Prostate gland (tissue), 2 donors: ENCODE measurements around the gene FXR2. TPM values are rescaled to one million over a fixed set of nuclear protein-coding genes. Genes with fewer than 3 reads are reported as not detected.

Experiments used
- DNase-seq: peaks from one replicate; pipeline ENCODE4 v3.0.0-alpha.2; 2019; ENCODE audit warnings: low spot score
- H3K27ac ChIP-seq, 2 donors: fragments of 200-600 bp; sonication (generic); 2 replicates each; pipeline ENCODE4 v1.5.1; 2017 to 2019
- H3K27me3 ChIP-seq: fragments of 200-600 bp; sonication (generic); replicated peaks from 2 replicates; pipeline ENCODE4 v1.5.1; 2019; ENCODE audit not compliant: insufficient read depth
- H3K36me3 ChIP-seq, 2 donors: fragments of 200-600 bp; sonication (generic); 1 replicate in 1 of 2; 2 replicates in 1 of 2; pipeline versions ENCODE4 v1.5.1 to v1.8.1; 2017 to 2019
- H3K4me1 ChIP-seq: fragments of 200-600 bp; sonication (generic); replicated peaks from 2 replicates; pipeline ENCODE4 v1.5.1; 2019
- H3K4me3 ChIP-seq, 2 donors: fragments of 200-600 bp; sonication (generic); 2 replicates each; pipeline ENCODE4 v1.5.1; 2017 to 2019
- H3K9me3 ChIP-seq: fragments of 200-600 bp; sonication (generic); 2 replicates; pipeline ENCODE4 v1.5.1; 2017
- CTCF ChIP-seq, 4 experiments: fragments of 200-600 bp in 2 of 4; fragments of 450-650 bp in 2 of 4; sonication (generic) in 2 of 4; IDR thresholded peaks; 1 replicate in 3 of 4; 2 replicates in 1 of 4; pipeline ENCODE4 v1.5.1; 2016 to 2019; ENCODE audit warnings: antibody characterized with exemption in 4 of 4, mild to moderate bottlenecking in 2 of 4, moderate library complexity in 2 of 4
- POLR2A ChIP-seq: fragments of 450-650 bp; IDR thresholded peaks from one replicate; pipeline ENCODE4 v1.6.1; 2016; ENCODE audit warnings: antibody characterized with exemption, mild to moderate bottlenecking
- POLR2AphosphoS5 ChIP-seq: sonication (generic); formaldehyde crosslinking; IDR thresholded peaks from one replicate; pipeline ENCODE4 v1.6.1; 2017; ENCODE audit warnings: antibody characterized with exemption
- WGBS: methylation state at CpG from one replicate; pipeline ENCODE4 v1.1.5; 2018; 5-methylcytosine and 5-hydroxymethylcytosine counted together
- intact Hi-C: fragments of 100-400 bp; cut with DNase I; formaldehyde crosslinking; loops from one replicate; pipeline ENCODE4 v1.14.2; 2022
- total RNA-seq, 2 donors: library from RNA; depleted of rRNA; stranded (reverse); fragments of >200 nt; gene quantifications; one replicate each; pipeline ENCODE4 v1.1.0, GENCODE V29; 2016

FXR2 gene
- 10 to 100 TPM; 27.1 to 51.4 TPM for total RNA-seq

- intact Hi-C loops: no loop called here
Measured at GRCh38 chr17:7614425-7615264, at the start of gene FXR2. Gene FXR2, minus strand, starts transcription at chr17:7614897. Its CDS starts 365 bp downstream, at chr17:7614532.

GRCh38 chr17:7656958-7657609 lies 42.4 kb upstream of the FXR2 start:
- WGBS: 50% methylated on average over 10 of the region's 10 CpGs
- Histone ChIP-seq H3K36me3 (no peaks in the 10 kb centered on the region), H3K4me3 (no peak overlapping the region), H3K9me3 (no peaks in the 10 kb centered on the region), H3K4me1 (no peaks in the 10 kb centered on the region), H3K27ac (no peak overlapping the region), H3K27me3 (no peaks in the 10 kb centered on the region)
- DNase-seq: no peak
- intact Hi-C loops: no loop called here
- TF ChIP-seq POLR2A (no peak), POLR2AphosphoS5 (no peak), CTCF (IDR thresholded peaks at IDR 0.05) (no peak)

More at GRCh38 chr17:7614425-7615264, at the start of gene FXR2:
- peak within 1 kb of the TSS; percentile 77 to 95 for H3K4me3 ChIP-seq
- WGBS: 1% methylated on average over 89 of the region's 93 CpGs
- TF ChIP-seq CTCF (IDR thresholded peaks at IDR 0.05) (peak in 3 of 4 experiments; percentile 63 to 95 (median 86)), POLR2A (peak; percentile 76), POLR2AphosphoS5 (peak; percentile 95)
- no peaks in the 10 kb centered on the region for H3K4me1 ChIP-seq
- H3K27ac ChIP-seq: peak within 1 kb of the TSS; percentile 86 to 97
- DNase-seq: peak; percentile 100
- H3K9me3 ChIP-seq: no peaks in the 10 kb centered on the region
- no peaks in the 10 kb centered on the region for H3K36me3 ChIP-seq
- H3K27me3 ChIP-seq: no peaks in the 10 kb centered on the region

- Histone ChIP-seq H3K36me3 (no peaks in the 10 kb centered on the region), H3K4me1 (no peaks in the 10 kb centered on the region), H3K27ac (no peak overlapping the region), H3K4me3 (no peak overlapping the region), H3K27me3 (no peaks in the 10 kb centered on the region), H3K9me3 (no peaks in the 10 kb centered on the region)
- intact Hi-C loops: no loop called here
- 94% methylated on average over 17 of the region's 17 CpGs for WGBS
- TF ChIP-seq POLR2AphosphoS5 (no peak), CTCF (IDR thresholded peaks at IDR 0.05) (no peak), POLR2A (no peak)
- no peak for DNase-seq
Measured at GRCh38 chr17:7655541-7655840, 40.8 kb upstream of the FXR2 start.

- 73% methylated on average over 16 of the region's 16 CpGs for WGBS
- intact Hi-C loops: no loop called here
Measured at GRCh38 chr17:7654832-7655540, 40.3 kb upstream of the FXR2 start.

More at GRCh38 chr17:7654832-7655540, 40.3 kb upstream of the FXR2 start:
- Histone ChIP-seq H3K4me3 (no peak overlapping the region), H3K4me1 (no peaks in the 10 kb centered on the region), H3K9me3 (no peaks in the 10 kb centered on the region), H3K36me3 (no peaks in the 10 kb centered on the region), H3K27ac (no peak overlapping the region), H3K27me3 (no peaks in the 10 kb centered on the region)
- no peak for DNase-seq
- TF ChIP-seq CTCF (IDR thresholded peaks at IDR 0.05) (no peak), POLR2AphosphoS5 (no peak), POLR2A (no peak)
